Stimulated activated memory B cell treated with anti-CD40 and anti-IgM and Interleukin-4, amounts not matched to agents 10 μg/mL and 1 μg/mL and 100 μg/mL, for 72 hours (primary cell): Measurements from ENCODE around the gene UBR1.

Source experiments
- ATAC-seq: fragments of 150-1000 bp; cut with Tn5 transposase; 2 replicates; pipeline ENCODE4 v1.10.0; 2021
- H3K27ac Mint-ChIP-seq: one replicate; pipeline ENCODE4 v1.8.0; 2022; ENCODE audit warnings: mild to moderate bottlenecking, mixed read lengths
- H3K27me3 Mint-ChIP-seq: one replicate; pipeline ENCODE4 v1.8.0; 2022; ENCODE audit warnings: mixed read lengths
- H3K36me3 Mint-ChIP-seq: one replicate; pipeline ENCODE4 v1.8.0; 2022; ENCODE audit warnings: mixed read lengths
- H3K4me1 Mint-ChIP-seq: one replicate; pipeline ENCODE4 v1.8.0; 2022; ENCODE audit warnings: mixed read lengths
- H3K4me3 Mint-ChIP-seq: one replicate; pipeline ENCODE4 v1.8.0; 2022; ENCODE audit warnings: mild to moderate bottlenecking, moderate library complexity, mixed read lengths
- H3K9me3 Mint-ChIP-seq: one replicate; pipeline ENCODE4 v1.8.0; 2022; ENCODE audit warnings: mixed read lengths

Gene UBR1

GRCh38 chr15:43095708-43096347, 10.0 kb downstream of the UBR1 start:
- H3K4me1 Mint-ChIP-seq: peaks cover 45% of the 10 kb centered on the region
- no peaks in the 10 kb centered on the region for H3K9me3 Mint-ChIP-seq
- no peak for ATAC-seq
- peaks cover 30% of the 10 kb centered on the region for H3K36me3 Mint-ChIP-seq
- no peak overlapping the region for H3K4me3 Mint-ChIP-seq
- no peak overlapping the region for H3K27ac Mint-ChIP-seq
- H3K27me3 Mint-ChIP-seq: no peaks in the 10 kb centered on the region

GRCh38 chr15:43095243-43095642, 10.6 kb downstream of the UBR1 start:
- H3K4me1 Mint-ChIP-seq: peaks cover 39% of the 10 kb centered on the region
- no peak for ATAC-seq

GRCh38 chr15:43094416-43095030, 11.3 kb downstream of the UBR1 start:
- ATAC-seq: no peak
- no peaks in the 10 kb centered on the region for H3K27me3 Mint-ChIP-seq
- no peak overlapping the region for H3K27ac Mint-ChIP-seq
- no peak overlapping the region for H3K4me3 Mint-ChIP-seq
- peaks cover 40% of the 10 kb centered on the region for H3K4me1 Mint-ChIP-seq
- H3K9me3 Mint-ChIP-seq: no peaks in the 10 kb centered on the region
- peaks cover 21% of the 10 kb centered on the region for H3K36me3 Mint-ChIP-seq

More at GRCh38 chr15:43095243-43095642, 10.6 kb downstream of the UBR1 start:
- Mint-ChIP-seq H3K9me3 (no peaks in the 10 kb centered on the region), H3K27ac (no peak overlapping the region), H3K4me3 (no peak overlapping the region), H3K27me3 (no peaks in the 10 kb centered on the region), H3K36me3 (peaks cover 25% of the 10 kb centered on the region)

- Mint-ChIP-seq H3K9me3 (no peaks in the 10 kb centered on the region), H3K27ac (no peak overlapping the region), H3K36me3 (peaks cover 28% of the 10 kb centered on the region), H3K4me3 (no peak overlapping the region), H3K27me3 (no peaks in the 10 kb centered on the region), H3K4me1 (peaks cover 39% of the 10 kb centered on the region)
- no peak for ATAC-seq
These were observed 12.8 kb downstream of the UBR1 start for GRCh38 chr15:43093026-43093425.

- Mint-ChIP-seq H3K36me3 (peaks cover 28% of the 10 kb centered on the region), H3K9me3 (no peaks in the 10 kb centered on the region), H3K27me3 (no peaks in the 10 kb centered on the region), H3K4me3 (no peak overlapping the region), H3K4me1 (peaks cover 35% of the 10 kb centered on the region), H3K27ac (no peak overlapping the region)
- no peak for ATAC-seq
These were observed 14.0 kb downstream of the UBR1 start for GRCh38 chr15:43091859-43092258.

- Mint-ChIP-seq H3K27me3 (no peaks in the 10 kb centered on the region), H3K4me3 (no peak overlapping the region), H3K36me3 (peaks cover 31% of the 10 kb centered on the region), H3K4me1 (peaks cover 13% of the 10 kb centered on the region), H3K27ac (no peak overlapping the region), H3K9me3 (no peaks in the 10 kb centered on the region)
- no peak for ATAC-seq
These were observed 19.3 kb downstream of the UBR1 start for GRCh38 chr15:43086551-43086950.

- Mint-ChIP-seq H3K4me1 (peaks cover 13% of the 10 kb centered on the region), H3K27me3 (no peaks in the 10 kb centered on the region), H3K4me3 (no peak overlapping the region), H3K9me3 (no peaks in the 10 kb centered on the region), H3K27ac (no peak overlapping the region), H3K36me3 (peaks cover 32% of the 10 kb centered on the region)
- ATAC-seq: no peak
These were observed 19.9 kb downstream of the UBR1 start for GRCh38 chr15:43085921-43086320.

- peaks cover 45% of the 10 kb centered on the region for H3K36me3 Mint-ChIP-seq
These were observed 23.3 kb downstream of the UBR1 start for GRCh38 chr15:43082509-43082908.

GRCh38 chr15:43081283-43081682, 24.6 kb downstream of the UBR1 start:
- Mint-ChIP-seq H3K27ac (no peak overlapping the region), H3K4me3 (no peak overlapping the region), H3K9me3 (no peaks in the 10 kb centered on the region), H3K27me3 (no peaks in the 10 kb centered on the region), H3K36me3 (peaks cover 38% of the 10 kb centered on the region), H3K4me1 (peaks cover 14% of the 10 kb centered on the region)
- no peak for ATAC-seq

More at GRCh38 chr15:43082509-43082908, 23.3 kb downstream of the UBR1 start:
- H3K4me3 Mint-ChIP-seq: no peak overlapping the region
- peaks cover 21% of the 10 kb centered on the region for H3K4me1 Mint-ChIP-seq
- no peak for ATAC-seq
- no peak overlapping the region for H3K27ac Mint-ChIP-seq
- no peaks in the 10 kb centered on the region for H3K9me3 Mint-ChIP-seq
- H3K27me3 Mint-ChIP-seq: no peaks in the 10 kb centered on the region

- Mint-ChIP-seq H3K36me3 (peaks cover 46% of the 10 kb centered on the region), H3K4me1 (no peaks in the 10 kb centered on the region), H3K27me3 (no peaks in the 10 kb centered on the region), H3K4me3 (no peak overlapping the region), H3K27ac (no peak overlapping the region), H3K9me3 (no peaks in the 10 kb centered on the region)
- ATAC-seq: no peak
These were observed 34.4 kb downstream of the UBR1 start for GRCh38 chr15:43071451-43071850.

- Mint-ChIP-seq H3K4me1 (no peaks in the 10 kb centered on the region), H3K36me3 (peaks cover 52% of the 10 kb centered on the region), H3K27me3 (no peaks in the 10 kb centered on the region), H3K27ac (no peak overlapping the region), H3K4me3 (no peak overlapping the region), H3K9me3 (no peaks in the 10 kb centered on the region)
- no peak for ATAC-seq
These were observed 34.9 kb downstream of the UBR1 start for GRCh38 chr15:43070893-43071292.

- no peak for ATAC-seq
- Mint-ChIP-seq H3K9me3 (no peaks in the 10 kb centered on the region), H3K4me1 (no peaks in the 10 kb centered on the region), H3K27me3 (no peaks in the 10 kb centered on the region), H3K27ac (no peak overlapping the region), H3K4me3 (no peak overlapping the region), H3K36me3 (peaks cover 57% of the 10 kb centered on the region)
These were observed 35.6 kb downstream of the UBR1 start for GRCh38 chr15:43070249-43070648.

- H3K4me1 Mint-ChIP-seq: no peaks in the 10 kb centered on the region
- H3K27ac Mint-ChIP-seq: no peak overlapping the region
- no peak for ATAC-seq
- no peaks in the 10 kb centered on the region for H3K27me3 Mint-ChIP-seq
- H3K9me3 Mint-ChIP-seq: no peaks in the 10 kb centered on the region
- H3K36me3 Mint-ChIP-seq: peaks cover 58% of the 10 kb centered on the region
- H3K4me3 Mint-ChIP-seq: no peak overlapping the region
These were observed 37.9 kb downstream of the UBR1 start for GRCh38 chr15:43067717-43068461.

- H3K4me1 Mint-ChIP-seq: no peaks in the 10 kb centered on the region
- no peaks in the 10 kb centered on the region for H3K27me3 Mint-ChIP-seq
- H3K4me3 Mint-ChIP-seq: no peak overlapping the region
- no peak overlapping the region for H3K27ac Mint-ChIP-seq
- no peaks in the 10 kb centered on the region for H3K9me3 Mint-ChIP-seq
- peaks cover 75% of the 10 kb centered on the region for H3K36me3 Mint-ChIP-seq
- no peak for ATAC-seq
These were observed 49.1 kb downstream of the UBR1 start for GRCh38 chr15:43056696-43057095.

- Mint-ChIP-seq H3K9me3 (no peaks in the 10 kb centered on the region), H3K4me3 (no peak overlapping the region), H3K4me1 (no peaks in the 10 kb centered on the region), H3K36me3 (peaks cover 70% of the 10 kb centered on the region), H3K27ac (no peak overlapping the region), H3K27me3 (no peaks in the 10 kb centered on the region)
- no peak for ATAC-seq
These were observed 53.0 kb downstream of the UBR1 start for GRCh38 chr15:43052860-43053259.

GRCh38 chr15:43048935-43049334, 56.9 kb downstream of the UBR1 start:
- H3K36me3 Mint-ChIP-seq: peaks cover 76% of the 10 kb centered on the region

More at GRCh38 chr15:43048935-43049334, 56.9 kb downstream of the UBR1 start:
- no peak for ATAC-seq
- Mint-ChIP-seq H3K4me3 (no peak overlapping the region), H3K27ac (no peak overlapping the region), H3K27me3 (no peaks in the 10 kb centered on the region), H3K4me1 (no peaks in the 10 kb centered on the region), H3K9me3 (no peaks in the 10 kb centered on the region)
